SK-N-SH (cell line): ENCODE data around the gene CD74. TPM values are rescaled to one million over a fixed set of nuclear protein-coding genes. Genes with fewer than 3 reads are reported as not detected.
"Not testable (repeated sequence)": the region's sequence is repeated elsewhere in the genome, so short reads cannot be mapped to it uniquely, and the experiment has no call there.

Source experiments
- CTCF ChIA-PET: fragments of 300-600, 350-600 bp; formaldehyde crosslinking; extraction: SDS; loops from one replicate; lab custom pipeline; 2021; lab: Yijun Ruan, JAX
- POLR2A ChIA-PET: fragments of 350-600 bp; sonication (Branson Sonifier 250); formaldehyde crosslinking; extraction: SDS; loops from one replicate; lab custom pipeline; 2020; ENCODE audit warnings: antibody characterized with exemption, inconsistent platforms; lab: Yijun Ruan, JAX
- DNase-seq: peaks from one replicate; pipeline ENCODE4 v3.0.0; 2012
- H2AFZ ChIP-seq: fragments of 200-600 bp; sonication (generic); 2 replicates; pipeline ENCODE4 v1.8.1; 2016; ENCODE audit warnings: antibody characterized with exemption, mild to moderate bottlenecking, low read depth
- H3F3A ChIP-seq: fragments of 200-600 bp; sonication (generic); replicated peaks from 2 replicates; pipeline ENCODE3; 2016; ENCODE audit warnings: antibody characterized with exemption, mild to moderate bottlenecking; ENCODE audit not compliant: insufficient read depth
- H3K27ac ChIP-seq, 2 experiments: fragments of 200-500 bp in 1 of 2; fragments of 200-600 bp in 1 of 2; sonication (Bioruptor generic) in 1 of 2; sonication (generic), shearing (Covaris generic) in 1 of 2; 2 replicates each; pipeline versions ENCODE4 v1.5.1 to v1.6.1; 2014 to 2016; ENCODE audit warnings: low read depth in 2 of 2, inconsistent platforms in 1 of 2, low read length in 1 of 2, mild to moderate bottlenecking in 1 of 2, mixed read lengths in 1 of 2
- H3K27me3 ChIP-seq: fragments of 200-600 bp; sonication (generic), shearing (Covaris generic); 2 replicates; pipeline ENCODE4 v1.6.1; 2016; ENCODE audit warnings: mixed run types; ENCODE audit not compliant: insufficient read depth
- H3K36me3 ChIP-seq, 2 experiments: fragments of 200-500 bp in 1 of 2; fragments of 200-600 bp in 1 of 2; sonication (Bioruptor generic) in 1 of 2; sonication (generic) in 1 of 2; replicated peaks in 1 of 2; 2 replicates each; pipeline versions ENCODE3 to v1.5.1; 2014 to 2016; ENCODE audit warnings: low read length in 1 of 2, mild to moderate bottlenecking in 1 of 2; ENCODE audit not compliant: insufficient read depth in 2 of 2, control insufficient read depth in 1 of 2
- H3K4me1 ChIP-seq, 2 experiments: fragments of 200-500 bp in 1 of 2; fragments of 200-600 bp in 1 of 2; sonication (Bioruptor generic) in 1 of 2; sonication (generic), shearing (Covaris generic) in 1 of 2; 2 replicates each; pipeline versions ENCODE4 v1.5.1 to v1.6.1; 2014 to 2016; ENCODE audit warnings: low read depth in 1 of 2, low read length in 1 of 2, mixed run types in 1 of 2; ENCODE audit not compliant: insufficient read depth in 2 of 2, control insufficient read depth in 1 of 2
- H3K4me2 ChIP-seq: fragments of 200-600 bp; sonication (generic), shearing (Covaris generic); 2 replicates; pipeline ENCODE4 v1.6.1; 2017; ENCODE audit warnings: mixed run types
- H3K4me3 ChIP-seq, 2 experiments: fragments of 200-500 bp in 1 of 2; fragments of 200-600 bp in 1 of 2; sonication (Bioruptor generic) in 1 of 2; sonication (generic), shearing (Covaris generic) in 1 of 2; 2 replicates each; pipeline versions ENCODE4 v1.5.1 to v1.8.1; 2014 to 2016; ENCODE audit warnings: low read depth in 2 of 2, inconsistent platforms in 1 of 2, low read length in 1 of 2, mild to moderate bottlenecking in 1 of 2, mixed read lengths in 1 of 2, moderate library complexity in 1 of 2
- H3K79me2 ChIP-seq: fragments of 200-600 bp; sonication (generic); 2 replicates; pipeline ENCODE4 v1.8.1; 2017; ENCODE audit warnings: mild to moderate bottlenecking; ENCODE audit not compliant: insufficient read depth
- H3K9ac ChIP-seq: fragments of 200-600 bp; sonication (generic); 2 replicates; pipeline ENCODE4 v1.6.1; 2017; ENCODE audit warnings: mixed run types
- H3K9me2 ChIP-seq: fragments of 200-600 bp; sonication (generic); 2 replicates; pipeline ENCODE4 v1.6.1; 2017; ENCODE audit warnings: mixed run types
- H3K9me3 ChIP-seq: fragments of 200-600 bp; sonication (generic); 2 replicates; pipeline ENCODE4 v1.6.1; 2017; ENCODE audit warnings: mixed run types, mild to moderate bottlenecking, moderate library complexity
- H4K20me1 ChIP-seq: fragments of 200-600 bp; sonication (generic); 2 replicates; pipeline ENCODE4 v1.6.1; 2017; ENCODE audit warnings: mild to moderate bottlenecking, mixed run types; ENCODE audit not compliant: insufficient read depth
- ELF1 ChIP-seq: IDR thresholded peaks from 2 replicates; pipeline ENCODE4 v1.4.0; 2012
- EP300 ChIP-seq, 2 experiments: IDR thresholded peaks; 2 replicates each; pipeline versions ENCODE4 v1.4.0 to v1.6.1; 2012; ENCODE audit warnings: borderline replicate concordance in 1 of 2, low read depth in 1 of 2, low read length in 1 of 2
- FOXJ3 ChIP-seq: sonication (generic); formaldehyde crosslinking; IDR thresholded peaks from 2 replicates; pipeline ENCODE4 v1.5.1; 2020; ENCODE audit warnings: mild to moderate bottlenecking, missing genetic modification reagents
- FOXM1 ChIP-seq: IDR thresholded peaks from 2 replicates; pipeline ENCODE4 v1.4.0; 2012; ENCODE audit warnings: low read depth, mild to moderate bottlenecking
- POLR2AphosphoS5 ChIP-seq: IDR thresholded peaks from 2 replicates; pipeline ENCODE4 v1.6.1; 2012; ENCODE audit warnings: low read depth, low read length
- RCOR1 ChIP-seq: fragments of 150-350 bp; IDR thresholded peaks from 2 replicates; pipeline ENCODE4 v1.6.1; 2017; ENCODE audit warnings: antibody characterized with exemption, low read length
- TEAD4 ChIP-seq: IDR thresholded peaks from 2 replicates; pipeline ENCODE4 v1.4.0; 2012; ENCODE audit warnings: mild to moderate bottlenecking, borderline replicate concordance; ENCODE audit not compliant: insufficient read depth
- WGBS: methylation state at CpG from one replicate; pipeline ENCODE4 v1.1.6; 2017; ENCODE audit warnings: low lambda C conversion rate; 5-methylcytosine and 5-hydroxymethylcytosine counted together
- polyA plus RNA-seq, 3 experiments: library from polyadenylated mRNA; depleted of rRNA; stranded (reverse); fragments of >200 nt; gene quantifications; 2 replicates each; pipeline ENCODE4 v1.2.3, GENCODE V29; 2012
- TF ChIP-seq, protein P1 (sequence below): fragments of 150-350 bp; IDR thresholded peaks from 2 replicates; pipeline ENCODE4 v1.6.1; 2016; ENCODE audit warnings: mild to moderate bottlenecking, low read depth, low read length
- TF ChIP-seq, protein P2 (sequence below): fragments of 150-350 bp; IDR thresholded peaks from 2 replicates; pipeline ENCODE4 v1.6.1; 2017; ENCODE audit warnings: antibody characterized with exemption, low read length, low read depth, borderline replicate concordance

CD74 gene
- polyA plus RNA-seq, 1 of the 3 experiments (the other 2 are of a cell fraction): 0.26 TPM

DNA sequence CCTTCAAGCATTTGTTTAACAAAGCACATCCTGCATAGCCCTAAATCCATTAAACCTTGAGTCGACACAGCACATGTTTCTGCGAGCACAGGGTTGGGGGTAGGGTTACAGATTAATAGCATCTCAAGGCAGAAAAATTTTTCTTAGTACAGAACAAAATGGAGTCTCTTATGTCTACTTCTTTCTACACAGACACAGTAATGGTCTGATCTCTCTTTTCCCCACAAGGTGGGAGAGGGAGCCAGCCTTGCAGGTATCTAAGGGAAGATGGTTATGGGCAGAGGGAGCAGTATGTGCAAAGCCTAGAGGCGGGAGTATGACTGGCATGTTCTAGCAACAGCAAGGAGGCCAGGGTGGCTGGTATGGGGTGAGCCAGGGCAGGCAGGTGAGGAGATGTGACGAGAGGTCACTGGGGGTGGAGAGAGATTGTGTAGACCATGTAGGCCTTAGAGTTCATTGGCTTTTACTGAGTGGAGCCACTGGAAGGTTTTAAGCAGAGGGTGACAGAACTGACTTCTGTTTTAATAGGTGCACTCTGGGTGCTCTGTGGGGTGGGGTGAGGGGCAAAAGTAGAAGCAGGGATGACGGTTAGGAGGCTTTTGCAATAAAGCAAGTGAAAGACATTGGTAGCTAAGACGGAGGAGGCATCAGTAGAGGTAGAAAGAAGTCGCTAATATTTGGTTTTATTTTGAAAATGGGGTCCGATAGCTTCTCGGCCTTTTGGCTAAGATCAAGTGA is 42.0 kb upstream of the CD74 start:
- H3F3A ChIP-seq: no peaks in the 10 kb centered on the region
- WGBS: 88% methylated on average over 9 of the region's 9 CpGs
- CTCF ChIA-PET: interaction anchor here (0.6 to 7.4 kb wide), 5 partner anchors 10 to 392 kb away, joined by 3 to 83 read pairs (median 8); partner anchors contain the start of gene IRGM
- no peak overlapping the region for H3K9ac ChIP-seq
- no peak overlapping the region for H2AFZ ChIP-seq
- H3K4me2 ChIP-seq: no peak overlapping the region
- no peaks in the 10 kb centered on the region for H3K36me3 ChIP-seq
- no peaks in the 10 kb centered on the region for H3K79me2 ChIP-seq
- no peak for DNase-seq
- peaks cover 0 to 4% of the 10 kb centered on the region in 2 experiments; a peak in 2 of 4 replicates for H3K4me1 ChIP-seq
- H3K4me3 ChIP-seq: no peak overlapping the region
- peaks cover 6% of the 10 kb centered on the region; the same call in 1 of the 2 replicates for H3K9me3 ChIP-seq
- TF ChIP-seq, protein P1, sequence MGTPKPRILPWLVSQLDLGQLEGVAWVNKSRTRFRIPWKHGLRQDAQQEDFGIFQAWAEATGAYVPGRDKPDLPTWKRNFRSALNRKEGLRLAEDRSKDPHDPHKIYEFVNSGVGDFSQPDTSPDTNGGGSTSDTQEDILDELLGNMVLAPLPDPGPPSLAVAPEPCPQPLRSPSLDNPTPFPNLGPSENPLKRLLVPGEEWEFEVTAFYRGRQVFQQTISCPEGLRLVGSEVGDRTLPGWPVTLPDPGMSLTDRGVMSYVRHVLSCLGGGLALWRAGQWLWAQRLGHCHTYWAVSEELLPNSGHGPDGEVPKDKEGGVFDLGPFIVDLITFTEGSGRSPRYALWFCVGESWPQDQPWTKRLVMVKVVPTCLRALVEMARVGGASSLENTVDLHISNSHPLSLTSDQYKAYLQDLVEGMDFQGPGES: no peak
- TF ChIP-seq, protein P2, sequence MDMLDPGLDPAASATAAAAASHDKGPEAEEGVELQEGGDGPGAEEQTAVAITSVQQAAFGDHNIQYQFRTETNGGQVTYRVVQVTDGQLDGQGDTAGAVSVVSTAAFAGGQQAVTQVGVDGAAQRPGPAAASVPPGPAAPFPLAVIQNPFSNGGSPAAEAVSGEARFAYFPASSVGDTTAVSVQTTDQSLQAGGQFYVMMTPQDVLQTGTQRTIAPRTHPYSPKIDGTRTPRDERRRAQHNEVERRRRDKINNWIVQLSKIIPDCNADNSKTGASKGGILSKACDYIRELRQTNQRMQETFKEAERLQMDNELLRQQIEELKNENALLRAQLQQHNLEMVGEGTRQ: no peak
- no peak for TF ChIP-seq TEAD4
- no peak for TF ChIP-seq FOXM1
- TF ChIP-seq FOXJ3 (CRISPR knock-in tag): no peak
- TF ChIP-seq, all 33 proteins: peak for 0
- Histone ChIP-seq H3K27me3 (no peaks in the 10 kb centered on the region), H3K9me2 (no peaks in the 10 kb centered on the region), H3K27ac (no peak overlapping the region), H4K20me1 (no peaks in the 10 kb centered on the region)
- POLR2A ChIA-PET: no interaction called here

DNA sequence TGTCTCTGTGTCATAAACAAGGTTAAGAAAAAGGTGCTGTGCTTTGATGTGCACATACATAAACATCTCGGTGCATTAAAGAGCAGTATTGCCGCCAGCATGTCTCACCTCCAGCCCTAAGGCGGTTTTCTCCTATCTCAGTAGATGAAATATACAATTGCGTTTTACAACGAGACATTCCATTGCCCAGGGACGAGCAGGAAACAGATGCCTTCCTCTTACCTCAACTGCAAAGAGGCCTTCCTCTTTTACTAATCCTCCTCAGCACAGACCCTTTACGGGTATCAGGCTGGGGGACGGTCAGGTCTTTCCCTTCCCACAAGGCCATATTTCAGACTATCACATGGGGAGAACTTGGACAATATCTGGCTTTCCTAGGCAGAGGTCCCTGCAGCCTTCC is 41.3 kb upstream of the CD74 start:
- H3K79me2 ChIP-seq, CTCF ChIA-PET, H3K4me2 ChIP-seq, H3K9ac ChIP-seq, POLR2A ChIA-PET, H3K4me3 ChIP-seq, DNase-seq, H2AFZ ChIP-seq, H3K27me3 ChIP-seq, H4K20me1 ChIP-seq, H3K9me2 ChIP-seq, H3K4me1 ChIP-seq, H3F3A ChIP-seq, H3K27ac ChIP-seq, H3K36me3 ChIP-seq, H3K9me3 ChIP-seq: not testable (repeated sequence)
- WGBS: 78% methylated on average over 8 of the region's 8 CpGs

DNA sequence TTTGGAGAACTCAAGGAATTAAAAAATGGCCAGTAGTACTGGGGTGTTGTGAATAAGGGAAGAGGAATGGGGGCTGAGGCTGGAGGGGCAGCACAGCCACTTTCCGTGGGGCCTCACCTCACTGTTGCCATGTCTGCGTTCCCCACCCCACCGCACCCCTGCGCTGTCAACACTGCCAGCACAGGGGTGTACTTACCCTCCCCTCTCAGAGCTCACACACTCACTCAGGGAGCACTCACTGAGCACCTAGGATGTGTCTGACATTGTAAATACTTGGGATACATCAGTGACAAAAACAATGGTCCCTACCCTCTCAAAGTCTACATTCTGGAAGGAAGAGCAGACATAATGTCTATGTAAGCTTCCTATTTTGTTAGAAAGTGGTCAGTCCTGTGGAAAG is 40.2 kb upstream of the CD74 start:
- Histone ChIP-seq H3K36me3 (peaks cover 4 to 7% of the 10 kb centered on the region in 2 experiments), H3K27me3 (no peaks in the 10 kb centered on the region), H3K27ac (no peak overlapping the region), H3K79me2 (peaks cover 16% of the 10 kb centered on the region), H3K4me3 (no peak overlapping the region), H3K9me2 (no peaks in the 10 kb centered on the region), H3K9ac (no peak overlapping the region), H3K4me2 (no peak overlapping the region), H3K9me3 (peaks cover 6% of the 10 kb centered on the region; the same call in 1 of the 2 replicates), H3F3A (peaks cover 7% of the 10 kb centered on the region), H3K4me1 (peaks cover 3% of the 10 kb centered on the region in 2 experiments; a peak in 3 of 4 replicates), H4K20me1 (peaks cover 12% of the 10 kb centered on the region), H2AFZ (no peak overlapping the region)
- CTCF ChIA-PET: interaction anchor here (1.1 to 1.3 kb wide), 2 partner anchors 92 to 394 kb away, joined by 4 read pairs; no protein-coding TSS in a partner anchor
- POLR2A ChIA-PET: no interaction called here
- no peak for TF ChIP-seq POLR2AphosphoS5
- TF ChIP-seq, protein P2: no peak
- TF ChIP-seq ELF1: no peak
- no peak for TF ChIP-seq FOXM1
- no peak for TF ChIP-seq RCOR1
- TF ChIP-seq EP300 (IDR thresholded peaks at IDR 0.05; ENCODE audit: borderline replicate concordance in 1 of 2, low read depth in 1 of 2, low read length in 1 of 2): no peak
- no peak for DNase-seq
- WGBS: 93% methylated on average over 4 of the region's 4 CpGs
